MCF 10A (cell line): ENCODE measurements around the gene SRSF11. TPM values are rescaled to one million over a fixed set of nuclear protein-coding genes. Genes with fewer than 3 reads are reported as not detected.

Experiments used
- BruUV-seq: library from RNA; stranded (reverse); fragments of 400-500 nt; replicated peaks from 2 replicates; lab custom pipeline; 2021; lab: Mats Ljungman, UMichigan
- CTCF ChIA-PET: fragments of 300-600 bp; sonication (Branson Sonifier 250); formaldehyde crosslinking; extraction: SDS; loops from one replicate; lab custom pipeline; 2021; ENCODE audit warnings: antibody characterized with exemption, inconsistent platforms; lab: Yijun Ruan, JAX
- POLR2A ChIA-PET: fragments of 300-600, 350-650 bp; sonication (Branson Sonifier 250); formaldehyde crosslinking; extraction: SDS; loops from one replicate; lab custom pipeline; 2020; ENCODE audit warnings: antibody characterized with exemption, inconsistent platforms; lab: Yijun Ruan, JAX
- DNase-seq: peaks from one replicate; pipeline ENCODE4 v3.0.0-alpha.2; 2018; ENCODE audit not compliant: unreplicated experiment
- H3K27ac Mint-ChIP-seq: one replicate; pipeline ENCODE4 v1.8.0; 2022; ENCODE audit warnings: mild to moderate bottlenecking, low read depth, mixed read lengths; ENCODE audit not compliant: unreplicated experiment
- H3K27me3 Mint-ChIP-seq: one replicate; pipeline ENCODE4 v1.8.0; 2022; ENCODE audit warnings: mixed read lengths; ENCODE audit not compliant: insufficient read depth, unreplicated experiment
- H3K36me3 Mint-ChIP-seq: one replicate; pipeline ENCODE4 v1.8.0; 2022; ENCODE audit warnings: mild to moderate bottlenecking, moderate library complexity, mixed read lengths; ENCODE audit not compliant: insufficient read depth, unreplicated experiment
- H3K4me1 Mint-ChIP-seq: one replicate; pipeline ENCODE4 v1.8.0; 2022; ENCODE audit warnings: mixed read lengths; ENCODE audit not compliant: insufficient read depth, unreplicated experiment
- H3K4me3 Mint-ChIP-seq: one replicate; pipeline ENCODE4 v1.8.0; 2022; ENCODE audit warnings: mild to moderate bottlenecking, moderate library complexity, mixed read lengths; ENCODE audit not compliant: unreplicated experiment
- H3K9me3 Mint-ChIP-seq: one replicate; pipeline ENCODE4 v1.8.0; 2022; ENCODE audit warnings: mixed read lengths; ENCODE audit not compliant: unreplicated experiment
- intact Hi-C: fragments of 100-400 bp; cut with micrococcal nuclease; formaldehyde crosslinking; loops from 2 replicates; pipeline ENCODE4 v1.14.1; 2022
- total RNA-seq: library from RNA; stranded (reverse); gene quantifications from 2 replicates; pipeline ENCODE4 v1.2.3, GENCODE V29; 2022
- TF ChIP-seq, protein P1 (sequence below): fragments of 200-600 bp; IDR thresholded peaks from one replicate; pipeline ENCODE4 v1.8.0; 2022; ENCODE audit warnings: antibody characterized with exemption, mild to moderate bottlenecking; ENCODE audit not compliant: unreplicated experiment

SRSF11 gene
- total RNA-seq, 1 experiment from 2014 or later = 218 TPM

DNA sequence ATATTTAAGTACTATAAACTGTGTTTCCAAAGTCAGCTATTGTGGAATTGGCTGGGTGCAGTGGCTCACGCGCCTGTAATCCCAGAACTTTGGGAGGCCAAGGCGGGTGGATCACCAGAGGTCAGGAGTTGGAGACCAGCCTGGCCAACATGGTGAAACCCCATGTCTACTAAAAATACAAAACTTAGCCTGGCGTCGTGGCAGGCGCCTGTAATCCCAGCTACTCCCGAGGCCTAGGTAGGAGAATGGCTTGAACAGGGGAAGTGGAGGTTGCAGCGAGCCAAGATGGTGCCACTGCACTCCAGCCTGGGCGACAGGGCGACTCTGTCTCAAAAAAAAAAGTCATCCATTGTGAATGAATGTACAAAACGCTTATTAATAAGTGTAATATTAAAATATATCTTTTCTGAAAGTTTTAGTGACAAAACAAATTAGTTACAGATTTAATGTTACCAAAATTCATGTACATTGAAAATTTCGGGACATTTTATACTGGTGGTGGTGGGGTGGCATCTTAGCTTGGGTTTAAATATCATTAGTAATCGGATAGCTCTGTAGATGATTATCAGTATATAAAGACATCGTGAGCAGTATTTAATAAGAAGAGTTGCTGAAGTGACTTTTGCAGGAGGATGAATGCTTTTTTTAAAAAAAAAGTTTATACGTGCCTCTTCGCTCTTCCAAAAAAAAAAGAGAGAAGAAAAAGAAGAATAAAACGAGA is 503 bp upstream of the SRSF11 start:
- Mint-ChIP-seq H3K27ac (peak overlapping the region; percentile 96), H3K4me1 (peaks cover 21% of the 10 kb centered on the region), H3K9me3 (no peaks in the 10 kb centered on the region), H3K4me3 (peak overlapping the region; percentile 78), H3K27me3 (no peaks in the 10 kb centered on the region), H3K36me3 (peaks cover 60% of the 10 kb centered on the region)
- DNase-seq = no peak
- intact Hi-C loops = loop anchor here (1.0 to 10.0 kb wide), 2 partner anchors 87 to 194 kb away; partner anchors contain the start of gene CTH
- TSS peak; percentile 85 for BruUV-seq
- TF ChIP-seq, protein P1, sequence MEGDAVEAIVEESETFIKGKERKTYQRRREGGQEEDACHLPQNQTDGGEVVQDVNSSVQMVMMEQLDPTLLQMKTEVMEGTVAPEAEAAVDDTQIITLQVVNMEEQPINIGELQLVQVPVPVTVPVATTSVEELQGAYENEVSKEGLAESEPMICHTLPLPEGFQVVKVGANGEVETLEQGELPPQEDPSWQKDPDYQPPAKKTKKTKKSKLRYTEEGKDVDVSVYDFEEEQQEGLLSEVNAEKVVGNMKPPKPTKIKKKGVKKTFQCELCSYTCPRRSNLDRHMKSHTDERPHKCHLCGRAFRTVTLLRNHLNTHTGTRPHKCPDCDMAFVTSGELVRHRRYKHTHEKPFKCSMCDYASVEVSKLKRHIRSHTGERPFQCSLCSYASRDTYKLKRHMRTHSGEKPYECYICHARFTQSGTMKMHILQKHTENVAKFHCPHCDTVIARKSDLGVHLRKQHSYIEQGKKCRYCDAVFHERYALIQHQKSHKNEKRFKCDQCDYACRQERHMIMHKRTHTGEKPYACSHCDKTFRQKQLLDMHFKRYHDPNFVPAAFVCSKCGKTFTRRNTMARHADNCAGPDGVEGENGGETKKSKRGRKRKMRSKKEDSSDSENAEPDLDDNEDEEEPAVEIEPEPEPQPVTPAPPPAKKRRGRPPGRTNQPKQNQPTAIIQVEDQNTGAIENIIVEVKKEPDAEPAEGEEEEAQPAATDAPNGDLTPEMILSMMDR = no peak
- ChIA-PET CTCF (interaction anchor here (0.6 to 1.9 kb wide), 9 partner anchors 11 to 405 kb away, joined by 3 to 11 read pairs (median 3); no protein-coding TSS in a partner anchor), POLR2A (interaction anchor here (0.6 to 9.9 kb wide), 14 partner anchors 10 to 861 kb away, joined by 3 to 193 read pairs (median 6); partner anchors contain the start of genes ANKRD13C, CTH, LRRC40 and ZRANB2)

DNA sequence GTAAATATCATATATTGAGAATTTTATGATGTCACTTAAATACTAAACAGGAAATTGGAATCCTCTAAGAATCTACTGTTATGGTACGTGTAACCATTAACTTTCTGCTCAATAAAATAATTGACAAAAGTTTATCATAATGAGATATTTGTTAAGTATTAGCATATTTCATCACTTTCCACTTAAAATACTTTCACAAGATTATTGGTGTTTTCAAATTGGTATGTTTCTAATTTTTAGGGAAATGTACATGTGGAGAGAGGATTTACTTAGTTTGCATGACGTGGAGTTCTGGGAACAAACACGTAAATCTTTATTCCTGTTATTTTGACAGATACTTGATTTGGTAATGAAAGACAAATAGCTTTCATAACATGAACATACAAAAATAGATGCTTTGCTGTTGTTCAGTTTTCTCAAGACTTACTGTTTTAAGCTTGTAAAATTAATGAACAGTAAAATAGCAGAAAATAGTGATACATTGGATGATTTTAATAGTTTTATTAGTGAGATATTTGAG is 1.6 kb downstream of the SRSF11 start:
- Mint-ChIP-seq H3K36me3 (peaks cover 61% of the 10 kb centered on the region), H3K27me3 (no peaks in the 10 kb centered on the region), H3K4me1 (peaks cover 21% of the 10 kb centered on the region), H3K27ac (peak overlapping the region; percentile 96), H3K4me3 (peak overlapping the region; percentile 78), H3K9me3 (no peaks in the 10 kb centered on the region)
- ChIA-PET POLR2A (interaction anchor here (0.8 to 9.9 kb wide), 6 partner anchors 13 to 188 kb away, joined by 3 to 193 read pairs (median 8); partner anchors contain the start of genes ANKRD13C, CTH and LRRC40), CTCF (interaction anchor here (0.7 kb wide), 1 partner anchor 668 kb away, joined by 3 read pairs; no protein-coding TSS in a partner anchor)
- BruUV-seq = no TSS peak
- TF ChIP-seq, protein P1 = no peak
- DNase-seq = no peak
- intact Hi-C loops = loop anchor here (10.0 kb wide), 1 partner anchor 192 kb away; the partner anchor contains the start of gene CTH

DNA sequence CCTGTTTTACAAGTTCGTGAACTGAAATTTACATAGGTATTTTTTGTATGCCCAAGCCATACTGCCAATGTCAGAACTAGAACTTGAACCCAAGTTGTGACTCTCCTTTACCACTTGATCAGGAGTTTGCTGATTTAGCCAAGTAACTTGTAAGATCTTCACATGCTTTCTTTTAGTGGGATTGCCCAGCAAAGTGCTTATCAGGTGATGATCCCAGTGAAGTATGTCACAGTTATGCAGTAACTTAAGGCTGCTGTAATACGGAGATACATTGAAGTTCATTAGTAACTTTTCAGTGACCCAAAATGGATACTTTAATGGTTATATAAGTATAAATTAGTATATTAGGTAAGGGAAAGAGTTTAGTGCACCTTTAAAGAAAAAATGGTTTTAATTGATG is 3.8 kb downstream of the SRSF11 start:
- peaks cover 75% of the 10 kb centered on the region for H3K36me3 Mint-ChIP-seq
- TF ChIP-seq, protein P1 = no peak
- no peaks in the 10 kb centered on the region for H3K27me3 Mint-ChIP-seq
- H3K27ac Mint-ChIP-seq = peak overlapping the region; percentile 37
- no TSS peak for BruUV-seq
- ChIA-PET POLR2A (no interaction called here), CTCF (no interaction called here)
- H3K4me1 Mint-ChIP-seq = peaks cover 18% of the 10 kb centered on the region
- no peaks in the 10 kb centered on the region for H3K9me3 Mint-ChIP-seq
- H3K4me3 Mint-ChIP-seq = no peak overlapping the region
- no peak for DNase-seq
- intact Hi-C loops = loop anchor here (10.0 kb wide), 1 partner anchor 190 kb away; the partner anchor contains the start of gene CTH

DNA sequence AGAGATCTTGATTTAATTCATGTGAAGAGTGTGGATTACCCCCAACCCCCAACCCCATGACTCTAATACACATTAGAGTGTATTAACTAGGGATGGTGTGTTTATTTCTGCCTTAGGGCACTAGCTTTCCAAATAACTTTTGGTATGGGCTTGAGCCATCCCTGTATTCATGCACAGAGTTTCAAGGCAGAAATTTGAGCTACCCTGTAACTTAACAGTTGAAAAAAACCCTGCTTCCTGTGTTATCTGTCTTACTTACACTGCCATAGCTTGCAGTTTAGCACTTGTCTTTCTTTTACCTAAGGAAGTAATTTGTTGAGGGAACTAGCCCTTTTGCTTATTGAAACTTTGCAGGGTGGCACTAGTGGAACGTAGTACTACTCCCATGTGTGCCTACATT is 6.3 kb downstream of the SRSF11 start:
- Mint-ChIP-seq H3K4me1 (peaks cover 16% of the 10 kb centered on the region), H3K36me3 (peaks cover 86% of the 10 kb centered on the region), H3K4me3 (no peak overlapping the region), H3K27ac (no peak overlapping the region), H3K27me3 (no peaks in the 10 kb centered on the region), H3K9me3 (no peaks in the 10 kb centered on the region)
- ChIA-PET CTCF (interaction anchor here (0.6 kb wide), 2 partner anchors 8 to 17 kb away, joined by 3 read pairs; no protein-coding TSS in a partner anchor), POLR2A (interaction anchor here (0.6 to 1.2 kb wide), 5 partner anchors 21 to 383 kb away, joined by 3 to 7 read pairs (median 3); partner anchors contain the start of genes ANKRD13C and LRRC40)
- TF ChIP-seq, protein P1 = no peak
- no TSS peak for BruUV-seq
- DNase-seq = no peak
- intact Hi-C loops = loop anchor here (10.0 kb wide), 1 partner anchor 187 kb away; the partner anchor contains the start of gene CTH
